BJ (cell line): ENCODE results near the gene ENPP7. TPM values are rescaled to one million over a fixed set of nuclear protein-coding genes. Genes with fewer than 3 reads are reported as not detected.

ENCODE experiments used
- CTCF ChIA-PET: fragments of 350-600 bp; formaldehyde crosslinking; extraction: SDS; loops from one replicate; lab custom pipeline; 2021; ENCODE audit warnings: antibody characterized with exemption, inconsistent platforms; lab: Yijun Ruan, JAX
- POLR2A ChIA-PET: fragments of 300-600 bp; sonication (Branson Sonifier 250); formaldehyde crosslinking; extraction: SDS; loops from one replicate; lab custom pipeline; 2021; ENCODE audit warnings: antibody characterized with exemption; lab: Charles Lee
- DNase-seq: peaks from one replicate; pipeline ENCODE4 v3.0.0-alpha.2; 2011; ENCODE audit warnings: low read depth
- H3K27me3 ChIP-seq: 2 replicates; pipeline ENCODE4 v1.6.0; 2011; ENCODE audit warnings: low read length; ENCODE audit not compliant: control insufficient read depth, insufficient read depth
- H3K36me3 ChIP-seq: 2 replicates; pipeline ENCODE4 v1.5.1; 2011; ENCODE audit warnings: low read length; ENCODE audit not compliant: control insufficient read depth, insufficient read depth
- H3K4me3 ChIP-seq: 2 replicates; pipeline ENCODE4 v1.5.1; 2011; ENCODE audit warnings: low read depth, mild to moderate bottlenecking, control low read depth, low read length
- CTCF ChIP-seq: IDR thresholded peaks from 2 replicates; pipeline ENCODE4 v1.5.1; 2011; ENCODE audit warnings: low read depth, mild to moderate bottlenecking, control low read depth, inconsistent platforms, low read length, moderate library complexity; ENCODE audit not compliant: insufficient read depth
- polyA plus RNA-seq: library from polyadenylated mRNA; depleted of rRNA; stranded (reverse); fragments of >200 nt; gene quantifications from 2 replicates; pipeline ENCODE4 v1.2.3, GENCODE V29; 2011

Gene ENPP7
- polyA plus RNA-seq, 1 experiment: not detected

GRCh38 chr17:79741751-79742588, 11.2 kb downstream of the ENPP7 start:
- no peak for DNase-seq

GRCh38 chr17:79742589-79742918, 11.8 kb downstream of the ENPP7 start:
- CTCF ChIA-PET: interaction anchor here (0.6 to 3.4 kb wide), 22 partner anchors 10 to 266 kb away, joined by 3 to 24 read pairs (median 6); no protein-coding TSS in a partner anchor

More at GRCh38 chr17:79741751-79742588, 11.2 kb downstream of the ENPP7 start:
- H3K27me3 ChIP-seq: peaks cover 37% of the 10 kb centered on the region
- ChIA-PET POLR2A (no interaction called here), CTCF (interaction anchor here (0.6 to 3.4 kb wide), 30 partner anchors 8 to 267 kb away, joined by 3 to 24 read pairs (median 4); partner anchors contain the start of gene CBX4)
- no peaks in the 10 kb centered on the region for H3K36me3 ChIP-seq
- H3K4me3 ChIP-seq: no peak overlapping the region
- TF ChIP-seq CTCF: peak; percentile 90

GRCh38 chr17:79742951-79743476, 12.3 kb downstream of the ENPP7 start:
- no peak for TF ChIP-seq CTCF
- CTCF ChIA-PET: interaction anchor here (1.0 to 1.4 kb wide), 5 partner anchors 36 to 266 kb away, joined by 3 read pairs; partner anchors contain the start of gene CBX4
- Histone ChIP-seq H3K4me3 (no peak overlapping the region), H3K27me3 (peaks cover 47% of the 10 kb centered on the region), H3K36me3 (no peaks in the 10 kb centered on the region)
- POLR2A ChIA-PET: no interaction called here
- DNase-seq: no peak

More at GRCh38 chr17:79742589-79742918, 11.8 kb downstream of the ENPP7 start:
- DNase-seq: no peak
- POLR2A ChIA-PET: no interaction called here
- Histone ChIP-seq H3K36me3 (no peaks in the 10 kb centered on the region), H3K4me3 (no peak overlapping the region), H3K27me3 (peaks cover 43% of the 10 kb centered on the region)
- no peak for TF ChIP-seq CTCF

GRCh38 chr17:79743614-79744013, 12.9 kb downstream of the ENPP7 start:
- no peaks in the 10 kb centered on the region for H3K36me3 ChIP-seq
- no peak for DNase-seq

More at GRCh38 chr17:79743614-79744013, 12.9 kb downstream of the ENPP7 start:
- TF ChIP-seq CTCF: no peak
- Histone ChIP-seq H3K27me3 (peaks cover 51% of the 10 kb centered on the region), H3K4me3 (no peak overlapping the region)
- POLR2A ChIA-PET: no interaction called here
- CTCF ChIA-PET: interaction anchor here (0.7 to 1.8 kb wide), 6 partner anchors 14 to 655 kb away, joined by 3 to 5 read pairs (median 3); partner anchors contain the start of gene CBX4
